ENCODE data around the gene KLHDC10. TPM values are rescaled to one million over a fixed set of nuclear protein-coding genes. Genes with fewer than 3 reads are reported as not detected.
"Not testable (repeated sequence)": the region's sequence is repeated elsewhere in the genome, so short reads cannot be mapped to it uniquely, and the experiment has no call there.

The KLHDC10 gene
- total RNA-seq, 4 donors from 2014 or later: 17.0 to 28.8 (median 23.0) TPM

GRCh38 chr7:130118294-130118693, 48.0 kb downstream of the KLHDC10 start:
- no peak for TF ChIP-seq EP300 (IDR thresholded peaks at IDR 0.05)
- no peak for TF ChIP-seq POLR2AphosphoS5 (IDR thresholded peaks at IDR 0.05)
- TF ChIP-seq POLR2A (IDR thresholded peaks at IDR 0.05): no peak
- no peak for TF ChIP-seq CTCF (IDR thresholded peaks at IDR 0.05)
- Histone ChIP-seq H3K27me3 (no peaks in the 10 kb centered on the region), H3K4me1 (no peaks in the 10 kb centered on the region), H3K4me3 (no peak overlapping the region), H3K36me3 (peaks cover 3 to 36% of the 10 kb centered on the region in 2 donors), H3K27ac (no peak overlapping the region), H3K9me3 (no peaks in the 10 kb centered on the region)
- no peak for ATAC-seq
- WGBS, 2 donors (ENCODE audit: low coverage in 1 of 2): 81 to 85% methylated on average over 4 to 5 of the region's 5 CpGs

GRCh38 chr7:130118801-130119200, 48.5 kb downstream of the KLHDC10 start:
- Histone ChIP-seq H3K27me3 (no peaks in the 10 kb centered on the region), H3K4me1 (no peaks in the 10 kb centered on the region), H3K36me3 (peaks cover 3 to 41% of the 10 kb centered on the region in 2 donors), H3K4me3 (no peak overlapping the region), H3K27ac (no peak overlapping the region), H3K9me3 (no peaks in the 10 kb centered on the region)
- 94 to 100% methylated on average over 2 of the region's 4 CpGs for WGBS, 2 donors (ENCODE audit: low coverage in 1 of 2)
- no peak for ATAC-seq
- no peak for TF ChIP-seq EP300 (IDR thresholded peaks at IDR 0.05)
- no peak for TF ChIP-seq POLR2A (IDR thresholded peaks at IDR 0.05)
- no peak for TF ChIP-seq CTCF (IDR thresholded peaks at IDR 0.05)
- TF ChIP-seq POLR2AphosphoS5 (IDR thresholded peaks at IDR 0.05): no peak

GRCh38 chr7:130123501-130123900, 53.2 kb downstream of the KLHDC10 start:
- Histone ChIP-seq H3K4me1 (peaks cover 0 to 19% (median 9%) of the 10 kb centered on the region in 3 donors), H3K9me3 (no peaks in the 10 kb centered on the region), H3K36me3 (peaks cover 3 to 73% of the 10 kb centered on the region in 2 donors), H3K4me3 (no peak overlapping the region), H3K27me3 (no peaks in the 10 kb centered on the region), H3K27ac (no peak overlapping the region)
- no peak for ATAC-seq
- TF ChIP-seq CTCF (IDR thresholded peaks at IDR 0.05) (no peak), POLR2AphosphoS5 (IDR thresholded peaks at IDR 0.05) (no peak), EP300 (IDR thresholded peaks at IDR 0.05) (no peak), POLR2A (IDR thresholded peaks at IDR 0.05) (no peak)

- TF ChIP-seq POLR2AphosphoS5 (IDR thresholded peaks at IDR 0.05) (no peak), EP300 (IDR thresholded peaks at IDR 0.05) (no peak)
- Histone ChIP-seq H3K27ac (no peak overlapping the region), H3K36me3 (peaks cover 3 to 83% of the 10 kb centered on the region in 2 donors), H3K27me3 (no peaks in the 10 kb centered on the region), H3K4me3 (no peak overlapping the region), H3K4me1 (peaks cover 0 to 20% (median 9%) of the 10 kb centered on the region in 3 donors), H3K9me3 (no peaks in the 10 kb centered on the region)
- 93 to 100% methylated on average over 2 of the region's 2 CpGs for WGBS, 2 donors (ENCODE audit: low coverage in 1 of 2)
- no peak for ATAC-seq
These were observed 54.4 kb downstream of the KLHDC10 start for GRCh38 chr7:130124711-130125110.

- H3K4me1 ChIP-seq: peaks cover 0 to 20% (median 9%) of the 10 kb centered on the region in 3 donors
- peak overlapping the region in 1 of 4 donors; percentile 8 for H3K27ac ChIP-seq
- H3K36me3 ChIP-seq: peaks cover 7 to 83% of the 10 kb centered on the region in 2 donors
- H3K4me3 ChIP-seq, ATAC-seq, H3K9me3 ChIP-seq, H3K27me3 ChIP-seq: not testable (repeated sequence)
- 92 to 100% methylated on average over 3 of the region's 3 CpGs for WGBS, 2 donors (ENCODE audit: low coverage in 1 of 2)
These were observed 56.5 kb downstream of the KLHDC10 start for GRCh38 chr7:130126840-130127239.

- H3K4me1 ChIP-seq: peaks cover 0 to 20% (median 9%) of the 10 kb centered on the region in 3 donors
- H3K27ac ChIP-seq: peak overlapping the region in 1 of 4 donors; percentile 8
- WGBS, 2 donors (ENCODE audit: low coverage in 1 of 2): 26 to 41% methylated on average over 2 of the region's 2 CpGs
- ATAC-seq: no peak
- H3K9me3 ChIP-seq: no peaks in the 10 kb centered on the region
- peaks cover 4 to 83% of the 10 kb centered on the region in 2 donors for H3K36me3 ChIP-seq
- H3K27me3 ChIP-seq: no peaks in the 10 kb centered on the region
- no peak overlapping the region for H3K4me3 ChIP-seq
- TF ChIP-seq EP300 (IDR thresholded peaks at IDR 0.05): no peak
- TF ChIP-seq CTCF (IDR thresholded peaks at IDR 0.05): no peak
- no peak for TF ChIP-seq POLR2AphosphoS5 (IDR thresholded peaks at IDR 0.05)
- no peak for TF ChIP-seq POLR2A (IDR thresholded peaks at IDR 0.05)
These were observed 57.1 kb downstream of the KLHDC10 start for GRCh38 chr7:130127404-130127803.
